DOHH2 (cell line): ENCODE results near the gene SP140.

Experiments
- EZH2phosphoT487 ChIP-seq: fragments of 200-600 bp; sonication (generic); IDR thresholded peaks from 2 replicates; pipeline ENCODE4 v1.6.1; 2017; ENCODE audit warnings: borderline replicate concordance, mild to moderate bottlenecking, antibody characterized with exemption, low read length, moderate library complexity, mixed read lengths
- TF ChIP-seq, protein P1 (sequence below): fragments of 200-600 bp; sonication (generic); IDR thresholded peaks from one replicate; pipeline ENCODE4 v1.5.1; 2014; ENCODE audit warnings: antibody characterized with exemption, mild to moderate bottlenecking, low read depth, low read length; ENCODE audit not compliant: poor library complexity, severe bottlenecking

GRCh38 chr2:230178546-230179485, 46.7 kb upstream of the SP140 start:
- TF ChIP-seq, protein P1, sequence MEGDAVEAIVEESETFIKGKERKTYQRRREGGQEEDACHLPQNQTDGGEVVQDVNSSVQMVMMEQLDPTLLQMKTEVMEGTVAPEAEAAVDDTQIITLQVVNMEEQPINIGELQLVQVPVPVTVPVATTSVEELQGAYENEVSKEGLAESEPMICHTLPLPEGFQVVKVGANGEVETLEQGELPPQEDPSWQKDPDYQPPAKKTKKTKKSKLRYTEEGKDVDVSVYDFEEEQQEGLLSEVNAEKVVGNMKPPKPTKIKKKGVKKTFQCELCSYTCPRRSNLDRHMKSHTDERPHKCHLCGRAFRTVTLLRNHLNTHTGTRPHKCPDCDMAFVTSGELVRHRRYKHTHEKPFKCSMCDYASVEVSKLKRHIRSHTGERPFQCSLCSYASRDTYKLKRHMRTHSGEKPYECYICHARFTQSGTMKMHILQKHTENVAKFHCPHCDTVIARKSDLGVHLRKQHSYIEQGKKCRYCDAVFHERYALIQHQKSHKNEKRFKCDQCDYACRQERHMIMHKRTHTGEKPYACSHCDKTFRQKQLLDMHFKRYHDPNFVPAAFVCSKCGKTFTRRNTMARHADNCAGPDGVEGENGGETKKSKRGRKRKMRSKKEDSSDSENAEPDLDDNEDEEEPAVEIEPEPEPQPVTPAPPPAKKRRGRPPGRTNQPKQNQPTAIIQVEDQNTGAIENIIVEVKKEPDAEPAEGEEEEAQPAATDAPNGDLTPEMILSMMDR: no peak
- TF ChIP-seq EZH2phosphoT487: no peak
